HG03575 (cell line): ENCODE data around the gene WFIKKN2.
A peak's percentile ranks its signal among the peaks of the same experiment; 100 is the strongest.

Experiments
- ATAC-seq: cut with Tn5 transposase; IDR thresholded peaks from one replicate; pipeline ENCODE4 v1.9.1; 2021; ENCODE audit not compliant: unreplicated experiment, insufficient number of reproducible peaks, low FRiP score; ENCODE audit errors: extremely low read depth

Gene WFIKKN2

GRCh38 chr17:50807675-50808074 lies 27.7 kb upstream of the WFIKKN2 start:
- ATAC-seq: no peak

DNA sequence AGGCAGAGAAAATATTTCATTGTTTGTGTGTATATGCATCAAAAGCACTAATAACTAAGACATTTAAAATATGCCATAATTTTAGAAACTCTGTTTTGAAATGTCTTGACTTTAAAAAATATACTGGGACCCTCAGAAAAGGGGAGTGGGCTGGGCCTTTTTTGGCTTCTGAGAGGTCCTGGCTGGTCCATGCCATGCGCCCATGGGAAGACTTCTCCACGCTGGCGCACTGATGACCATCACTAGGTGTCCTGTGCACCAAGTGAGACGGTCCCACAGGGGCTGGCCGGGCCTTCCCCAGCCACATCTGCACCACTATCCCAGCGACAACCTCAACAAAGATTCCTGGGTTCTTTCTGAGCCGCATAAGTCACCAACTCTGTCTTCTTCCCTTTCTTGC lies 27.0 kb upstream of the WFIKKN2 start:
- ATAC-seq: no peak

- ATAC-seq: no peak
These were observed 26.5 kb upstream of the WFIKKN2 start for GRCh38 chr17:50808888-50809287.

GRCh38 chr17:50813583-50813982 lies 21.8 kb upstream of the WFIKKN2 start:
- no peak for ATAC-seq

DNA sequence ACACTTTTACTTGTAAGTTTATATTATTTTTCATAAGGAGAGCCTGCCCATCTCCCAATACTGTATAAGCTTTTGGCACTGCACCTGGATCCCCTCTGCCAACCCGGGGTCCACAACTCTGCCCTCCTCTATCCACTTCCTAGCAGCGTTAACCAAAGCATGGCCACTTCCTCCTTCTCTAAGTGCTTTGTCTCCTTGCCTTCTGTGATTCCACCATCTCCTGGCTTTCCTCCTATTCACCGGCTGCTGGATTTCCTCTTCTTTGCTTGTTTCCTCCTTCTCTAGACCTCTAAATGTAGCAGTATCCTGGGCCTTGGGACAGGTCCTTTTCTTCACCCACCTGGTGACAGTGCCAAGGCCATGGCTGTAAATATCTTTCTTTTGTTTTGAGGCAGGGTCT lies 20.0 kb upstream of the WFIKKN2 start:
- no peak for ATAC-seq

DNA sequence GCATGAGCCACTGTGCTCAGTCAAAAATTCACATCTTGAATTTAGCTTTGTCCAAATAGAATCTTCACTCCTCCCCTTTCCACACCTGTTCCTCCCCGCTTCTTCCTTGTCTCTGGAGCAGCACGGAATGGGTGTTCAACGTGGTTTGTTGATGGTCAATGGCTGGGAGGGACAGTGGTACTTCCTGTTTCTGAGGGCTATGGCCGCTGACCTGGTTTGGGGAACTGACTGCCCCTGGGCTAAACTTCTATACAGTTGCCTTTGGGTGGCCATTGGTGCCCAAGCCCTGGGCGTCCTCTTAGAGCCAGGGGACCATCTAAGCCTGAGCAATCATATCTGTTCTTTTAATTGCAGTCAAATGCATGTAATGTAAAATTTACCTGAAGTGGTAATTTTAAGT lies 19.1 kb upstream of the WFIKKN2 start:
- ATAC-seq: no peak

DNA sequence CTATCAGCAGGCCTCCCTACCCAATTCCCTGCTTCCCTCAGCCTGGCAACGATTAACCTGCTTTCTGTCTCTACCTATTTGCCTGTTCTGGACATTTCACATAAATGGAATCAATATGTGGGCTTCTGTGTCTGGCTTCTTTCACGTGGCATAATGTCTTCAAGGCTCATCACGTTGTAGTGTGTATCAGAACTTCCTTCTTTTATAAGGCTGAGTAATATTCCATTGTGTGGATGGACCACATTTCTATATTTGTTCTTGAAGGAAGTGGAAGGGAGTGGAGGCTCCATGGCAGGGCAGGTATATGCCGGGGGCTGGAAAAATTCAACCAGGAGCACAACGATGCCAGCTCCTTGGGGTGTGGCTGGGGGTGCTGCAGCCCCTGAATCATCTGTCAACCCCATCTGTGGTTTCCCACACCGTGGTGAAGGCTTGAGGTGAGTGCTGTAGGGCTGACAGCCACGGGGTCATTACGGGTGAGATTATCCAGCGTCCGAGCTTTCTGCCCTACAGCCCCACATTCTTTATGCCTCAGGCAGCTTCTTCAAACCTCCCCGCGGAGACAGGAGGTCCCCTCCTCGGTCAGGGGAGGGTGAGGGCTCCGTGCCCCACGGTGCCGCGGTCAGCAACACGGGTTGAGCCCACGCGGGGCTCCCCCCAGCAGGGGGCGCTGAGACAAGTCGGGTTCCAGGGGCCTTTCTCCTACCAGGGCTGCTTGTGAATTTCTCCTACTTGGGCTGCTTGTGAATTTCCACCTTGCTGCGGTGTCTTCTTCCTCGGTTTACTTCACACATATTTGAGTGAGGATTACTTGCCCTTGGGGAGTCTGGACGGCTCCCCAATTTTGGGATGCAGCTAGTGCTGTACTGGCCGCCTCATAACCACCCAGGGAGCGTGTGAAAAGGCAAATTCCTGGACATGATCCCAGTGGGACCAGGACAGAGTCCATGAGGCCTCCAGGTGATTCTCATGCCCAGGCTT lies 18.3 kb upstream of the WFIKKN2 start:
- no peak for ATAC-seq

- no peak for ATAC-seq
These were observed 17.5 kb upstream of the WFIKKN2 start for GRCh38 chr17:50817838-50818237.

- ATAC-seq: no peak
These were observed 17.1 kb upstream of the WFIKKN2 start for GRCh38 chr17:50818261-50818660.

DNA sequence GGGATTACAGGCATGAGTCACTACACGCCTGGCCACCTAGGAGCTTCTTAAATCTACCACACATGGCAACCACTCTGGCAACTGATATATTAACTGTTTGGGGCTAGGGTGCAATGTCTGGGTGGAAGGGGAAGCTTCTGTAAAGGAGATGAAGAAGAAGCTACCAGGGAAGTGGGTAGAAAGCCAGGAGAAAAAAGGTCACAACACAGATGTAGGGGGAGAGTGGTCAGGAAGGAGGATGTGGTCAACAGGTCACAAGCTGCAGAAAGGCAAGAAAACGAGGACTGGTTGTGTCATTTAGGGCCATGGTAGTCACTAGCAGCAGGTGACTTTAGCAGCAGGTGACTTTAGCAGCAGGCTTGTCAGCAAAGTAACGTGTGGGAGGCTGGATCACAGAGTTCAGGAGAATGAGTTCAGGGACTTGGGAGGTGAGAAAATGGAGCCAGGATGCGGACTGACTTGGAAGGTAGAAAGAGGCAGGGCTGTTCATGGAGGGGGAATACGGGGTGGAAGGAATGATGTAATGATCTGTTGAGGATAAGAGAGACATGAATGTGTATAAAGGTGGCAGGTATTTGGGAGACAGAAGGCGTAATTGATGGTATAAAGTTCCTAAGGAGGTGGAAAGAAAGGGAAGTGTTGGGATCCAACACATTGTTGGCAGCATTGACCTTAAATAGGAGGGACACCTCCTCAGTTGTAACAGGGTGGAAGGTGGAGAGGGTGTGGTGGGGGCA lies 16.3 kb upstream of the WFIKKN2 start:
- ATAC-seq: no peak

DNA sequence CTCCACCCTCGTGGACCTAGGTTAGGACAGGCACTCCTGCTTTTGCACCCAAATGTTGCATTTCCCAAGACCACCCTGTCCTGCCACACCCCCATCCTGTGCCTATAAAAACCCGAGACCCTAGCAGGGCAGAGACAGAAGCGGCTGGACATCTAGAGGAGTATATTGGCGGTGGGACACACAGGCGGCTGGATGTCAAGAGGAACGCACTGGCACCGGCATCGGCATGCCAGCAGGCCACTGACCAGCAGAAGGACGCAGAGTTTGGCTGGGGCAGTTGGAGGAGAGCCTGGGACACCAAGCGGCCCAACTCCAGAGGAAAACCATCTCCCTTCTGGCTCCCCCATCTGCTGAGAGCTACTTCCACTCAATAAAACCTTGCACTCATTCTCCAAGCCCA lies 14.7 kb upstream of the WFIKKN2 start:
- no peak for ATAC-seq

DNA sequence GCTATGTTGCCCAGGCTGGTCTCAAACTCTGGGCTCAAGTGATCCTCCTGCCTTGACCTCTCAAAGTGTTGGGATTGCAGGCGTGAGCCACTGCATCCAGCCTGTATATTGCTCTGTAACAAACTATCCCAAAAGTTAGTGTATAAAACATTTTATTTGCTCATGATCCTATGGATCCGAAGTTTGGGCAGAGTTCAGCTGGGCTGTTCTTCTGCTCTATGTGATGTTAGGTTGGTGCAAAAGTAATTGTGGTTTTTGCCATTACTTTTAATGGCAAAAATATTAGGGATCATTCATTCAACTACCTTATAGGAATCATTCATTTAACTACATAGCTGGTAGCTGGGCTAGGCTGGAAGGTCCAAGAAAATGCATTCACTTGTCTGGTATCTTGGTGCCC lies 12.8 kb upstream of the WFIKKN2 start:
- ATAC-seq: no peak

GRCh38 chr17:50824429-50824828 lies 11.0 kb upstream of the WFIKKN2 start:
- ATAC-seq: no peak

- no peak for ATAC-seq
These were observed 10.2 kb upstream of the WFIKKN2 start for GRCh38 chr17:50825188-50825587.

DNA sequence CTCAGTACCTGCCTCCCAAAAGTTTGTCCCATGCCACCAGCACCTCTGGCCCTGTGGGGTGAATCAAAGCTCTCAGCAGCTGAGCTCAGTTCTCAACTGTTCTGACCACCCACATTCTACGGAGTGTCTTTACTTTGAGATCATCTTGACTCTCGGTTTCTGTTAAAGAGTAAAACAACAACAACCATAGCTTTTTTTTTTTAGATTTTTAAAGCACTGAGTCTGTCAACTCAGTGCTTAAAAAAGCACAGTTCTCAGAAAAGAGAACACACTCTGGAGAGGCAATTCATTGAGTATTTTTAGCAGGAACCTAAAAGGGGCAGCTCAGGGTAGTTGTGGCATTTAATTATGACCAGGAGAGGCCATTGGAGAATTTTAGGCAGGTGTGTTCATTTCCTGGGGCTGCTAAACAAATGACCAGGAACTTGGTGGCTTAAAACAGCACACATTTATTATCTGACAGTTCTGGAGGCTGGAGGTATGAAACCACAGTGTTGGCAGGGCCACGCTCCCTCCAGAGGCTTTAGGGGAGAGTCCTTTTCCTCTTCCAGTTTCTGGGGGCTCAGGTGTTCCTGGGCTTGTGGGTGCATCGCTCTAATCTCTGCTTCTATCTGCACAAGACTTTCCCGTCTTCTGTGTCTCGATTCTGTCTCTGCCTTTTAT lies 6.7 kb upstream of the WFIKKN2 start:
- ATAC-seq: peak; percentile 69

DNA sequence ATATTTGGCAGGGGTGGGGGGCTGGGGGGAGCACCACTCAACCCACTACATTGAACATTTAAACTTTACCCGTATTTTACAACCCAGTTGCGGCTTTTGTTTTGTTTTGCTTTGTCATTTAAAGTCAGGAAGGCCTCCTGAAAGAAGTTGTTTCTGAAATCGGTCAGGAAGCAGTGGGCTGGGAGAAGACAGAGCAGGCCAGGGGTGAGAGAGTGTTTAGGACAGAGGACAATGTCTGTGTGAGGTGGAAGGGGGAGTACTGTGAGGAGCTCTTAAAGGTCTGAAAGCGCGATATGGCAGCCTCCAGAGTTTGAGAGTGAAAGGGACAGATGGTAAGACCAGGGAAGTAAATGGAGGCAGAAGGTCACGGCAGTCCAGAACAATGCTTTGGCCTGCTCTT lies 6.1 kb upstream of the WFIKKN2 start:
- ATAC-seq: no peak

DNA sequence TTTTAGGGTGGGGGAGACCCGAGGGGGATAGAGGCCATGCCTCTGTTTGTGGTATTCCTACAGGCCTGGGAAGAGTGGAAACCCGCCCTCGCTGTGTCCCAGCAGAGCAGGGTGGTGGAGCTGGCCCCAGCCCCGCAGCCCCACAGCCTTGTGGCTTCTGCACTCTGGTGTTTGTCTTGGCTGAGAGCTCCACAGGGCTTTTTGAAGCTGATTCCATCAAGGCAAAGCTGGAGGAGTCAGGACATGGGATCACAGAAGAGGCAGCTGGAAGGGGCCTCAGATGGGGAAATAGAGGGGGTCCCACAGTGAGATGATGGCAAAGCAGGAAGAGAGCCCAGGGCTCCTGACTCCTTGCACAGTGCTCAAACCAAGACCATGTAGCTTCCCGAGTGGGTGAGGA lies 5.0 kb upstream of the WFIKKN2 start:
- ATAC-seq: no peak

- ATAC-seq: no peak
These were observed 4.4 kb upstream of the WFIKKN2 start for GRCh38 chr17:50830994-50831393.

GRCh38 chr17:50831471-50831928 lies 3.9 kb upstream of the WFIKKN2 start:
- no peak for ATAC-seq
